Mucosa of descending colon (tissue), 3 donors: Measurements from ENCODE around the gene FAM222B. TPM values are rescaled to one million over a fixed set of nuclear protein-coding genes. Genes with fewer than 3 reads are reported as not detected.

Experiments used
- ATAC-seq: fragments of 200-7000 bp; cut with Tn5 transposase; one replicate; pipeline ENCODE4 v1.9.1; 2020; ENCODE audit warnings: mild to moderate bottlenecking, moderate library complexity
- DNase-seq, 3 donors: peaks; one replicate each; pipeline ENCODE4 v3.0.0-alpha.2; 2020
- H3K36me3 ChIP-seq: fragments of 200-600 bp; one replicate; pipeline ENCODE4 v1.8.0; 2021; ENCODE audit warnings: low read depth, mild to moderate bottlenecking
- H3K4me1 ChIP-seq: fragments of 200-600 bp; one replicate; pipeline ENCODE4 v1.8.0; 2021; ENCODE audit warnings: low read depth, mild to moderate bottlenecking
- H3K4me3 ChIP-seq: fragments of 200-600 bp; one replicate; pipeline ENCODE4 v1.8.0; 2021; ENCODE audit warnings: mild to moderate bottlenecking
- H3K9me3 ChIP-seq: fragments of 200-600 bp; one replicate; pipeline ENCODE4 v1.8.0; 2021; ENCODE audit warnings: mild to moderate bottlenecking
- CTCF ChIP-seq: fragments of 200-600 bp; IDR thresholded peaks from one replicate; pipeline ENCODE4 v1.8.0; 2022; ENCODE audit warnings: antibody characterized with exemption, mild to moderate bottlenecking
- intact Hi-C, 2 donors: fragments of 100-400 bp; cut with DNase I in 1 of 2; cut with micrococcal nuclease in 1 of 2; formaldehyde crosslinking; loops; one replicate each; pipeline versions ENCODE4 v1.11.0 to v1.11.1; 2022; cut with DNase I, micrococcal nuclease
- total RNA-seq, 3 donors: library from RNA; stranded (reverse); fragmentation: NEBNext Ultra II Directional in 2 of 3; extraction: Animal tissue kit (Norgen Biotek cat#: 25700) in 2 of 3; gene quantifications; one replicate each; pipeline versions ENCODE4 v1.2.1 to v1.2.4, GENCODE V29; 2021 to 2023
- donor health status: DM: no; HTN: no; CAD: no; lungs with moderate emphysema.
- donor health status: DM: no; HTN: no; CAD: no.
- donor health status: DM: no; HTN: yes; CAD: no.

FAM222B gene
- total RNA-seq, 3 donors from 2014 or later, result 25.3 to 40.0 (median 30.0) TPM

DNA sequence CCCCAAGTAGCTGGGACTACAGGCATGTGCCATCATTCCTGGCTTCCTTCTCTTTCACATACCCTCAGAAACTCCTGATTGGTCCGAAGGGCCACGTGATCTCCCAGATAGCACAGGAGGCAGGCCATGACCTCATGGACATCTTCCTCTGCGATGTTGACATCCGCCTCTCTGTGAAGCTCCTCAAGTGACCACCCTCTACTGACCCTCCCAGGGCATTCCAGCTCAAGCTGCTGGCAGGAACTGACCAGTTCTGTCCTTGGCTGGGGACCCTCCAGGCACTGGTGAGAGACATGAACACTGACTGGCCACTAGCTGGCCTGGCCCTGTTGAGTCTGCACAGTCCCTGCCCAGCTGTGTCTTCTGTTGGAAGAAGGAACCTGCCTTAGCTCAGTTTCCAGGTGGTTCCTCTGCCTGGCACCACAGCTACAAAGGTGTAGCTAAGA is 17.8 kb upstream of the FAM222B start:
- TF ChIP-seq CTCF, result no peak
- DNase-seq, result no peak
- intact Hi-C loops, result no loop called here
- H3K36me3 ChIP-seq, result no peaks in the 10 kb centered on the region
- H3K4me3 ChIP-seq, result no peak overlapping the region
- H3K4me1 ChIP-seq, result peaks cover 5% of the 10 kb centered on the region
- H3K9me3 ChIP-seq, result no peaks in the 10 kb centered on the region
- no peak for ATAC-seq

DNA sequence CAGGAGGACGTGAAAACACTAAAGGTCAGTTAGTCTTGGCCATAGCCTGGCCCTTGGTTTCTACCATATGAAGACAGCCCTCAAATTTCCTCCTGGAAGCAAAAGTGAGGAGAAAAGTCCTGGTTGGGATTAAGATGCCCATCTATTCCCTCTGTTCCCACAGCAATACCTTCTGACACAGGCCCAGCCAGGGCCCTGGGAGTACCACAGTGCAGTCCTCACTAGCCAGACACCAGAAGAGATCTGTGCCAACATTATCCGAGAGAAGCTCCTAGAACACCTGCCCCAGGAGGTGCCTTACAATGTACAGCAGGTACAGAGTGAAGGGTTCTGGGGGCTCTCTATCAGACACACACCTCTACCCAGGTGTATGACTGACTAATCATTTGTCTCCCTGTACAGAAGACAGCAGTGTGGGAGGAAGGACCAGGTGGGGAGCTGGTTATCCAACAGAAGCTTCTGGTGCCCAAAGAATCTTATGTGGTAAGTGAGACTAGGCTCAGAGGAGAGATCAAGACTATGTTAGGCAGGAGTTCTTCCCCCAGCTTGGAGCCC is 16.3 kb upstream of the FAM222B start:
- ATAC-seq, result no peak
- DNase-seq, result no peak
- H3K4me3 ChIP-seq, result no peak overlapping the region
- TF ChIP-seq CTCF, result no peak
- H3K36me3 ChIP-seq, result no peaks in the 10 kb centered on the region
- H3K9me3 ChIP-seq, result no peaks in the 10 kb centered on the region
- peaks cover 5% of the 10 kb centered on the region for H3K4me1 ChIP-seq
- intact Hi-C loops, result no loop called here

GRCh38 chr17:28857905-28858800 is 15.6 kb upstream of the FAM222B start:
- peak in 1 of 3 donors; percentile 10 for DNase-seq
- no peak for ATAC-seq
- no peaks in the 10 kb centered on the region for H3K9me3 ChIP-seq
- intact Hi-C loops, result no loop called here
- TF ChIP-seq CTCF, result no peak
- no peaks in the 10 kb centered on the region for H3K36me3 ChIP-seq
- H3K4me1 ChIP-seq, result peaks cover 5% of the 10 kb centered on the region
- no peak overlapping the region for H3K4me3 ChIP-seq

GRCh38 chr17:28856028-28856574 is 13.5 kb upstream of the FAM222B start:
- peak in 1 of 3 donors; percentile 2 for DNase-seq
- intact Hi-C loops, result no loop called here
- ATAC-seq, result no peak
- H3K36me3 ChIP-seq, result no peaks in the 10 kb centered on the region
- no peaks in the 10 kb centered on the region for H3K9me3 ChIP-seq
- no peak overlapping the region for H3K4me3 ChIP-seq
- H3K4me1 ChIP-seq, result no peaks in the 10 kb centered on the region
- TF ChIP-seq CTCF, result no peak

GRCh38 chr17:28855336-28855679 is 12.7 kb upstream of the FAM222B start:
- intact Hi-C loops, result no loop called here
- H3K9me3 ChIP-seq, result no peaks in the 10 kb centered on the region
- peak overlapping the region; percentile 25 for H3K4me3 ChIP-seq
- H3K36me3 ChIP-seq, result no peaks in the 10 kb centered on the region
- no peak for TF ChIP-seq CTCF
- ATAC-seq (no peak), DNase-seq (no peak)
- H3K4me1 ChIP-seq, result no peaks in the 10 kb centered on the region
